Measurements from ENCODE around the gene NEDD1. TPM values are rescaled to one million over a fixed set of nuclear protein-coding genes. Genes with fewer than 3 reads are reported as not detected.

NEDD1 gene
- total RNA-seq, 4 donors from 2014 or later = 20.4 to 33.4 (median 24.5) TPM

DNA sequence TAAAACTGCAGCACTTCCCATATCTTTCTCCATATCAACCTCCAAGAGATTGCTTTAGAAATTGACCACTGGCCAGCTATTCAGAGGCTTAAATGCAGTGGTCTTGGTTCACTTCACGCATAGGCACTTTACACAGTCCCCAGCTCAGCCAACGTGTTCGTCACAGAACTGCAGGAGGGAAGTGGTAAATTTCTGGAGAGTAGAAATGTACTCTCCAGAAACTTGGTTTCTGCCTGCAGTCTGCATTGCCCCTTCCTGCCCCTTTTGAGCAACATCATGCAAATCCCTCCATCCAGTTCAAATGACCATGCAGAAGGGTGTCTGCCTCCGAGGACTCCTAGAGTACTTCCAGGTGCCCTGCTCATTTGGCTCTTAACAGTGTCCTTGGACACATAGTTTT lies 42.7 kb upstream of the NEDD1 start:
- 51 to 54% methylated on average over 4 of the region's 4 CpGs for WGBS, 2 donors
- H3K4me3 ChIP-seq = no peak overlapping the region
- H3K36me3 ChIP-seq = no peaks in the 10 kb centered on the region
- no peak for TF ChIP-seq EP300 (IDR thresholded peaks at IDR 0.05)
- TF ChIP-seq POLR2A (IDR thresholded peaks at IDR 0.05) = no peak
- no peak for TF ChIP-seq CTCF (IDR thresholded peaks at IDR 0.05)
- DNase-seq (ENCODE audit: low spot score in 2 of 2) = no peak
- no peaks in the 10 kb centered on the region for H3K9me3 ChIP-seq
- no peaks in the 10 kb centered on the region for H3K27me3 ChIP-seq
- no peaks in the 10 kb centered on the region for H3K4me1 ChIP-seq
- no peak overlapping the region for H3K27ac ChIP-seq

GRCh38 chr12:96866801-96867590 lies 40.1 kb upstream of the NEDD1 start:
- TF ChIP-seq EP300 (IDR thresholded peaks at IDR 0.05) (no peak), CTCF (IDR thresholded peaks at IDR 0.05) (no peak), POLR2A (IDR thresholded peaks at IDR 0.05) (no peak)
- no peaks in the 10 kb centered on the region for H3K27me3 ChIP-seq
- no peak for DNase-seq (ENCODE audit: low spot score in 2 of 2)
- H3K4me3 ChIP-seq = no peak overlapping the region
- WGBS, 2 donors = 69 to 87% methylated on average over 4 of the region's 4 CpGs
- H3K9me3 ChIP-seq = no peaks in the 10 kb centered on the region
- H3K4me1 ChIP-seq = no peaks in the 10 kb centered on the region
- no peak overlapping the region for H3K27ac ChIP-seq
- no peaks in the 10 kb centered on the region for H3K36me3 ChIP-seq

GRCh38 chr12:96870946-96871345 lies 36.1 kb upstream of the NEDD1 start:
- DNase-seq (ENCODE audit: low spot score in 2 of 2) = no peak
- Histone ChIP-seq H3K36me3 (no peaks in the 10 kb centered on the region), H3K9me3 (peaks cover 0 to 4% (median 0%) of the 10 kb centered on the region in 4 donors), H3K4me1 (no peaks in the 10 kb centered on the region), H3K27ac (no peak overlapping the region), H3K4me3 (no peak overlapping the region), H3K27me3 (no peaks in the 10 kb centered on the region)
- no peak for TF ChIP-seq EP300 (IDR thresholded peaks at IDR 0.05)
- TF ChIP-seq POLR2A (IDR thresholded peaks at IDR 0.05) = no peak
- 56 to 83% methylated on average over 1 of the region's 1 CpG for WGBS, 2 donors

GRCh38 chr12:96872961-96873360 lies 34.1 kb upstream of the NEDD1 start:
- H3K27ac ChIP-seq = no peak overlapping the region
- DNase-seq (ENCODE audit: low spot score in 2 of 2) = no peak
- no peaks in the 10 kb centered on the region for H3K4me1 ChIP-seq
- no peak overlapping the region for H3K4me3 ChIP-seq
- H3K27me3 ChIP-seq = no peaks in the 10 kb centered on the region
- H3K9me3 ChIP-seq = peaks cover 0 to 4% (median 0%) of the 10 kb centered on the region in 4 donors
- no peaks in the 10 kb centered on the region for H3K36me3 ChIP-seq
- no peak for TF ChIP-seq POLR2A (IDR thresholded peaks at IDR 0.05)
- TF ChIP-seq EP300 (IDR thresholded peaks at IDR 0.05) = no peak
- no peak for TF ChIP-seq CTCF (IDR thresholded peaks at IDR 0.05)

DNA sequence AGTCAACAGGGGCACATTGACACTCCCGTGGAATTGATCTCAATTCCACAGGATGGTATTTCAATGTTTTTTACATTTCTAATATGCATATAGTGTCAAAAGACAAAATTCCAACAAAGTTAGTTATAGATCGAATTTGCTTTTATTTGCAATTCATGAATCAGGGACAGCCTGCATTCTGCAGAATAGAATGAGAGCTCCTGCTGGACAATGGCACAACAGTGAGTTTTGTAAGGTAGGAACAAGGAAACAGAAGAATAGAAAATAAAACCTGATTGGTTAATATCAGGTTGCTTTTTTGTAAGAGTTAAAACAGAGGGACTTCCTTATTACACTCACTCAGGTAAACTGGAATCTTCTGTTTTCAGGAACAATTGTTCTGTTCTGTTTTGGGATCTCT lies 32.8 kb upstream of the NEDD1 start:
- no peak overlapping the region for H3K4me3 ChIP-seq
- H3K36me3 ChIP-seq = no peaks in the 10 kb centered on the region
- H3K27ac ChIP-seq = no peak overlapping the region
- H3K27me3 ChIP-seq = no peaks in the 10 kb centered on the region
- H3K9me3 ChIP-seq = peaks cover 0 to 4% (median 0%) of the 10 kb centered on the region in 4 donors
- no peaks in the 10 kb centered on the region for H3K4me1 ChIP-seq
- no peak for DNase-seq (ENCODE audit: low spot score in 2 of 2)
- no peak for TF ChIP-seq CTCF (IDR thresholded peaks at IDR 0.05)
- TF ChIP-seq POLR2A (IDR thresholded peaks at IDR 0.05) = no peak
- no peak for TF ChIP-seq EP300 (IDR thresholded peaks at IDR 0.05)
- 84 to 94% methylated on average over 2 of the region's 2 CpGs for WGBS, 2 donors
